ENCODE results near the gene DNAJA2.

The DNAJA2 gene

GRCh38 chr16:46915483-46916025, 57.9 kb downstream of the DNAJA2 start:
- no peaks in the 10 kb centered on the region for H4K20me1 ChIP-seq (ENCODE audit: insufficient read depth, low read length, poor library complexity, severe bottlenecking)
- no peaks in the 10 kb centered on the region for H3K4me1 ChIP-seq (ENCODE audit: insufficient read depth, low read length, poor library complexity, severe bottlenecking)
- H3K4me3 ChIP-seq (ENCODE audit: low read length, poor library complexity, severe bottlenecking): no peak overlapping the region
- H3K9me3 ChIP-seq (ENCODE audit: insufficient read depth, low read depth, low read length): no peaks in the 10 kb centered on the region
- H3K4me2 ChIP-seq (ENCODE audit: low read depth, low read length, poor library complexity, severe bottlenecking): no peak overlapping the region
- no peaks in the 10 kb centered on the region for H3K27me3 ChIP-seq (ENCODE audit: insufficient read depth, low read length, poor library complexity, severe bottlenecking)
- no peaks in the 10 kb centered on the region for H3K36me3 ChIP-seq (ENCODE audit: insufficient read depth, low read length)
- TF ChIP-seq EZH2phosphoT487 (IDR thresholded peaks at IDR 0.05; ENCODE audit: borderline replicate concordance): no peak
- no peaks in the 10 kb centered on the region for H3F3A ChIP-seq (ENCODE audit: low read depth)
- H3K9me2 ChIP-seq (replicated peaks; ENCODE audit: low read depth, low read length): no peaks in the 10 kb centered on the region
- no peak overlapping the region for H2AFZ ChIP-seq (ENCODE audit: low read length)
- no peaks in the 10 kb centered on the region for H3K79me2 ChIP-seq (ENCODE audit: insufficient read depth, low read length)
- H3K9ac ChIP-seq (ENCODE audit: low read depth, low read length, poor library complexity, severe bottlenecking): no peak overlapping the region

GRCh38 chr16:46914556-46915201, 58.8 kb downstream of the DNAJA2 start:
- Histone ChIP-seq H3F3A (ENCODE audit: low read depth) (no peaks in the 10 kb centered on the region), H3K4me1 (ENCODE audit: insufficient read depth, low read length, poor library complexity, severe bottlenecking) (no peaks in the 10 kb centered on the region), H3K4me2 (ENCODE audit: low read depth, low read length, poor library complexity, severe bottlenecking) (no peak overlapping the region), H3K9me2 (replicated peaks; ENCODE audit: low read depth, low read length) (no peaks in the 10 kb centered on the region), H2AFZ (ENCODE audit: low read length) (no peak overlapping the region), H3K79me2 (ENCODE audit: insufficient read depth, low read length) (no peaks in the 10 kb centered on the region), H3K36me3 (ENCODE audit: insufficient read depth, low read length) (no peaks in the 10 kb centered on the region), H3K4me3 (ENCODE audit: low read length, poor library complexity, severe bottlenecking) (no peak overlapping the region), H3K27me3 (ENCODE audit: insufficient read depth, low read length, poor library complexity, severe bottlenecking) (no peaks in the 10 kb centered on the region), H4K20me1 (ENCODE audit: insufficient read depth, low read length, poor library complexity, severe bottlenecking) (no peaks in the 10 kb centered on the region), H3K9ac (ENCODE audit: low read depth, low read length, poor library complexity, severe bottlenecking) (no peak overlapping the region), H3K9me3 (ENCODE audit: insufficient read depth, low read depth, low read length) (no peaks in the 10 kb centered on the region)
- TF ChIP-seq CTCF (conservative IDR thresholded peaks at IDR 0.05; ENCODE audit: low read length) (no peak), EZH2phosphoT487 (IDR thresholded peaks at IDR 0.05; ENCODE audit: borderline replicate concordance) (no peak)

- no peaks in the 10 kb centered on the region for H3K4me1 ChIP-seq (ENCODE audit: insufficient read depth, low read length, poor library complexity, severe bottlenecking)
- no peaks in the 10 kb centered on the region for H3F3A ChIP-seq (ENCODE audit: low read depth)
- no peak overlapping the region for H3K4me3 ChIP-seq (ENCODE audit: low read length, poor library complexity, severe bottlenecking)
- H4K20me1 ChIP-seq (ENCODE audit: insufficient read depth, low read length, poor library complexity, severe bottlenecking): no peaks in the 10 kb centered on the region
- no peaks in the 10 kb centered on the region for H3K36me3 ChIP-seq (ENCODE audit: insufficient read depth, low read length)
- H3K79me2 ChIP-seq (ENCODE audit: insufficient read depth, low read length): no peaks in the 10 kb centered on the region
- H3K27me3 ChIP-seq (ENCODE audit: insufficient read depth, low read length, poor library complexity, severe bottlenecking): no peaks in the 10 kb centered on the region
- H3K4me2 ChIP-seq (ENCODE audit: low read depth, low read length, poor library complexity, severe bottlenecking): no peak overlapping the region
- no peak overlapping the region for H3K9ac ChIP-seq (ENCODE audit: low read depth, low read length, poor library complexity, severe bottlenecking)
- H3K9me2 ChIP-seq (replicated peaks; ENCODE audit: low read depth, low read length): no peaks in the 10 kb centered on the region
- TF ChIP-seq CTCF (conservative IDR thresholded peaks at IDR 0.05; ENCODE audit: low read length) (no peak), EZH2phosphoT487 (IDR thresholded peaks at IDR 0.05; ENCODE audit: borderline replicate concordance) (no peak)
- H2AFZ ChIP-seq (ENCODE audit: low read length): no peak overlapping the region
- no peaks in the 10 kb centered on the region for H3K9me3 ChIP-seq (ENCODE audit: insufficient read depth, low read depth, low read length)
Observed at GRCh38 chr16:46911650-46912049, 61.8 kb downstream of the DNAJA2 start.

GRCh38 chr16:46911038-46911437, 62.4 kb downstream of the DNAJA2 start:
- H3K9me2 ChIP-seq (replicated peaks; ENCODE audit: low read depth, low read length): no peaks in the 10 kb centered on the region
- H3K36me3 ChIP-seq (ENCODE audit: insufficient read depth, low read length): no peaks in the 10 kb centered on the region
- no peaks in the 10 kb centered on the region for H4K20me1 ChIP-seq (ENCODE audit: insufficient read depth, low read length, poor library complexity, severe bottlenecking)
- no peak overlapping the region for H2AFZ ChIP-seq (ENCODE audit: low read length)
- H3K27me3 ChIP-seq (ENCODE audit: insufficient read depth, low read length, poor library complexity, severe bottlenecking): no peaks in the 10 kb centered on the region
- no peaks in the 10 kb centered on the region for H3K9me3 ChIP-seq (ENCODE audit: insufficient read depth, low read depth, low read length)
- H3K79me2 ChIP-seq (ENCODE audit: insufficient read depth, low read length): no peaks in the 10 kb centered on the region
- no peaks in the 10 kb centered on the region for H3K4me1 ChIP-seq (ENCODE audit: insufficient read depth, low read length, poor library complexity, severe bottlenecking)
- H3K4me2 ChIP-seq (ENCODE audit: low read depth, low read length, poor library complexity, severe bottlenecking): no peak overlapping the region
- no peaks in the 10 kb centered on the region for H3F3A ChIP-seq (ENCODE audit: low read depth)
- H3K9ac ChIP-seq (ENCODE audit: low read depth, low read length, poor library complexity, severe bottlenecking): no peak overlapping the region
- H3K4me3 ChIP-seq (ENCODE audit: low read length, poor library complexity, severe bottlenecking): no peak overlapping the region
- TF ChIP-seq CTCF (conservative IDR thresholded peaks at IDR 0.05; ENCODE audit: low read length): no peak
- no peak for TF ChIP-seq EZH2phosphoT487 (IDR thresholded peaks at IDR 0.05; ENCODE audit: borderline replicate concordance)

Data from Loucy (cell line).